GM21723 (cell line): ENCODE data around the gene AGK.

ENCODE experiments used
- ATAC-seq: cut with Tn5 transposase; IDR thresholded peaks from one replicate; pipeline ENCODE4 v1.9.1; 2021; ENCODE audit warnings: mild to moderate bottlenecking, moderate library complexity; ENCODE audit not compliant: unreplicated experiment

Gene AGK

DNA sequence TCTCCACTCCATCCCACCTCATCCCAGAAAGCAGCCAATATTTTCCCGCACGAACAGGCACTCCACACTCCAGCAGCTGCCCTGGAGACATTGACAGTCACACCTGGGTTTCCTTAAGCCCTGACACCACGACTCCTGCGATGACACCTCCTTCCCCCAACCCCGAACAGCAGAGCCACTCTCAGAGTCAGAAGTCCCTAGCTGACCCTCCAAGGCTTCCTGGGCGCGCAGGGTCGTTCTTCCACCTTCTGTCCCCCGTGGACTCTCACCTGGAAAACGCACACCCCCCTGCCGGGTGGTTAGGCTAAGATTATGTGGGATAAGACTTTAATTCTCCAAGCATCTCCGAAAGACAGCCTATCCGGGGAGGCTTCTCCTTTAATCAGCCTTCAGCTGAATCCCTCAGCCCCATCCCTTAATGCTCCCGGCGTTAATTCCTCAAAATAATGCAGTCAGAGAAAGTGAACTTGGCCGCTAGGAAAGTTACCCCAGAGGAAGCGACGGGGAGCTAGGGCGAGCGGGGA is 149.7 kb downstream of the AGK start:
- ATAC-seq = peak; percentile 16

DNA sequence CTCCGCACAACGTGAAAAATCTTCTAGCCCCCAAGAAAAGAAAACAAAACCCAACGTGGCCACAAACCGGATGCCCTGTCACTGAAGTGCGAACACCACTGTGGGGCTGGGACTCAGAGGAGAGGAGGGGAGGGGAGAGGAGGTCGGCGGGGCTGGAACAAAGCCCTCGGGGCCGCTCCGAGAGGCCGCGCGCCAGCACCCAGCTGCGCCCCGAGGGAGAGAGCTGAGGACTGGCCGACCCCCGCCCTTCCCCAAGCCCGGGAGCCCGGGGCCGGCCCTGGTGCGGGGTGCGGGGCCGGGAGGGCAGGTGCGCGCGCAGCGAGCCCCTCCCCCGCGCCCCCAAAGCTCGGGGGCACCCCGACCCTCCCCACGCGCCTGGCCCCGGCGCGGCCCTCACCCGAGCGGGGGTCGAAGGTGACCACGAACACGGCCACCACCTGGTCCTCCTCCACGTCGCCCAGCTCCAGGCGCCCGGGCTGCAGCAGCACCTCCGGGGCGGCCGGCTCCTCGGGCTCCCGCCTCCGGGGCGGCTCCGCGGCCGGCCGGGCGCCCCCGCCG is 150.4 kb downstream of the AGK start:
- ATAC-seq = peak; percentile 80

DNA sequence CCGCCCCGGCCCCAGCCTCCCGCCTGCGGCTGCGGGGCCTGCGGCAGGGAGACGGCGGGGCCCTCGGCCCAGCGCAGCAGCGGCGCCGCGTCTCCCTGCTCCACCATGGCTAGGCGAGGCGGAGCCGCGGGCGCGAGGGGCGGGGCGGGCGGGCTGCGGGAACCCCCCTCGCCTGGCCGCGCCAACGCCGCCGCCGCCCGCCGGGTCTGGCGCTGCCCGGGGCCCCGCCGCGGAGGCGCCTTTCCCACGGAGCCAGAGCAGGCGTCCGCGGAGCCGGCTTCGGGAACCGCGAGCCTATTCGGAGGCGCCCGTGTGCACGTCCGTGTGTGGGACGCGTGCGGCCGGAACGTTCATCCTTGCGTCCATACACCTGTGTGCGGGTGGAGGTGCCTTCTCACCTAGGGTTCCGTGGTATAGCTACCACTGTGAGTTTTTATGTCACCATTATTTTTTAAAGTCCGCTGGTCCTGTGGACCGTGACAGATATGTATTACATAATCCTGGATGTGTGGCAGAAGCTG is 150.9 kb downstream of the AGK start, which contains the start of gene DENND11:
Gene DENND11, minus strand, starts transcription at position 120 of the 521 bp plus-strand sequence. Its CDS starts 13 bp downstream, at position 107.
- peak; percentile 74 for ATAC-seq

DNA sequence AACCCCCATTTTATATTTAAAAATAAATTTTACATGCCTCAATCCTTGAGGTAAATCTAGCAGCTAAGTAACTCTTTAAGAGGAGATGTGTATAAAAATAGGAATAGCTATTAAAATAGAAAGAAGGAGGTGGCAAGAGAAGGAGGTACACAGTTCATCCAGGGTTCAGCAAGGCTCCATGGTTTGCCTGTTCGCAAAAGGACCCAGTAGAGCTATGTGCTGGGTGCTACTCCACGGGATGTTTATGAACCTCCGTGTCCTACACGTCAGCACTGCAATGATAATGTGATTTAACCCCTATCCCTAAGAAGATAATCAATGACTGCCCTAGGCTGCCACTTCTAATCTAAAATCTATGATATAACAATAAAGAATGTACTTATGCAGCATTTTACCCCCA is 151.7 kb downstream of the AGK start:
- ATAC-seq = no peak

DNA sequence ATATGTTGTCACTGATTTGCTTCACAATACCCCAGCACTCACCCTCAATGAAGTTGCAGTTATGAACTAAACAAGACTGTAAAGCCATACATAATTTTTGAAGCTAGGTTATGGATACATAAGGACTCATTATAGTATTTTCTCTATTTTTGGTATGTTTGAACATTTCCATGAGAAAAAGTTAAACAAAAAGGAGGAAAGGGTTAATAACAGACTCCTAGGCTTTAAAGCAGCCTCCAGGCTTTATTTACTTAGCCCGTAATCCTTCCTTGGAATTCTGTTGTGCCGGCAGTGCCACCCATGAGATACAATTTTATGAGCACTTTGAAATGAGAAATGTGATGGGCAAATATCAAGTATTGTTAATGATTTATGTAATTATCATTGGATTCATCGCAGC is 152.9 kb downstream of the AGK start:
- no peak for ATAC-seq

DNA sequence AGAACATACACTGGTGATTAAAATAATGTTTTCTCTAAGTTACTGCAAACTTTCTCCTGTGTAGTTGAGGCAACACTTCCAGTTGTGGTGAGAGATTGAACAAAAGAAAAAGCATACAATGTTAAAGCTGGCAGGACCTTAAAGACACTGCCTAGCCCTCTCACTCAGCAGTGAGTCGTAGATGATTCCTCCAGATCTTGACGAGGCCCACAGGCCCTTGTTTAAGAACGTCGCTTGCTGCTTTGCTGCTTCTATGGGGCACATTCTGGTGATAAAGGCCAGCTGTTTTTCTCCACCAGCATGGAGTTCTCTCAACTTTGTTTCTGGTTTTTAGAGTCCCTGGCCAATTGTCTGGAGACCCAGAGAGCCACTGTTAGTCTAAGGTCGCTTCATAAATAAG is 153.5 kb downstream of the AGK start:
- ATAC-seq = no peak
